Amniotic stem cell (primary cell): Measurements from ENCODE around the gene ATG4C.

Experiments used
- DNase-seq: peaks from one replicate; lab custom pipeline; 2025; lab: John Stamatoyannopoulos, UW

Gene ATG4C

GRCh38 chr1:62904856-62905225, 120.9 kb downstream of the ATG4C start:
- no peak for DNase-seq

DNA sequence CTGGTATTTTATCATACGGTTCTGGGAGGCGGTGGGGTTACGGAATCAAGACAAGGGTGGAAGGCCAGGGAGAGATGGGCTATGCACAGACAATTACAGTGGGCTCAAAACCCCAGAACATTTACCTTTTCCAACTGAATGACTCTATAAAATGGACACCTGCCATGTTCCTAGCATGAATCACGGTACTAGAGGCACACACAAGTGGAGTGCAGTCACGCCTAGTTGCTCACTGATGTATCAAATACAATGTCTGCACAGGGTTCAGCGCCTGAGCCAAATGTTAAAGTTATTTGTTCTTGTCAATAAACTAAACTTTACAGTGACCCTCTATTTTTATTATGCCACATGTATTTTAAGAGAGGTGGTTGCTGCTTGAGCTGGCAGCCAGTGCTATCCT, 121.4 kb downstream of the ATG4C start:
- DNase-seq: no peak

DNA sequence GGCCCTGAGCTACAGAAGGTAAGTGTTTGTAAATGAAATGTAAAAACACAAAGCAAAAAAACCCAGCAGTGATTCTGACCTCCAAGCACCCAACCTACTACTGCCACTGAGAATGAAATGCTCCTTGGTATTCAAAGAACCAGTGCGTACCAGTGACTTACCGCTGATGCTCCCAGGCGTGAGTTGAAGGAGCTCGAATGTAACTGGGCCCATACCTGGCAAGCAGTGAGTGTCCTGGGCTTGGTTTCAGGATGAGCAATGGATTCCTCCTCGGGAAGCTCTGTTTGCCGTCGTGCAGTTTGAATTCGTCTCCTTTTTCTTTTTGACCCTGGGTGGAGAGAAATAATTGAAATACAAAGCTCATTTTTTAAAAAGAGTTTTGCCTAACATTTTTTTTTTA, 121.9 kb downstream of the ATG4C start:
- DNase-seq: no peak

GRCh38 chr1:62906428-62906886, 122.5 kb downstream of the ATG4C start:
- no peak for DNase-seq

- DNase-seq: no peak
These were observed 124.3 kb downstream of the ATG4C start for GRCh38 chr1:62908168-62908695.

- no peak for DNase-seq
These were observed 128.2 kb downstream of the ATG4C start for GRCh38 chr1:62912028-62912638.
